Osteocyte (in vitro differentiated cells): ENCODE results near the gene CHSY3. TPM values are rescaled to one million over a fixed set of nuclear protein-coding genes. Genes with fewer than 3 reads are reported as not detected.

Experiments
- DNase-seq: peaks from one replicate; pipeline ENCODE4 v3.0.0; 2021; ENCODE audit warnings: mixed read lengths; ENCODE audit not compliant: unreplicated experiment; ENCODE audit errors: extremely low spot score
- H3K27ac Mint-ChIP-seq: one replicate; pipeline ENCODE4 v1.8.0; 2021; ENCODE audit warnings: mild to moderate bottlenecking, mixed read lengths; ENCODE audit not compliant: unreplicated experiment
- H3K27me3 Mint-ChIP-seq: one replicate; pipeline ENCODE4 v1.8.0; 2021; ENCODE audit warnings: mixed read lengths; ENCODE audit not compliant: unreplicated experiment
- H3K36me3 Mint-ChIP-seq: one replicate; pipeline ENCODE4 v1.8.0; 2021; ENCODE audit warnings: mixed read lengths; ENCODE audit not compliant: unreplicated experiment
- H3K4me1 Mint-ChIP-seq: one replicate; pipeline ENCODE4 v1.8.0; 2021; ENCODE audit warnings: mixed read lengths; ENCODE audit not compliant: unreplicated experiment
- H3K4me3 Mint-ChIP-seq: one replicate; pipeline ENCODE4 v1.8.0; 2021; ENCODE audit warnings: mild to moderate bottlenecking, moderate library complexity, mixed read lengths; ENCODE audit not compliant: unreplicated experiment
- H3K9me3 Mint-ChIP-seq: one replicate; pipeline ENCODE4 v1.8.0; 2021; ENCODE audit warnings: mixed read lengths; ENCODE audit not compliant: unreplicated experiment
- total RNA-seq: library from RNA; stranded (reverse); gene quantifications from 2 replicates; pipeline ENCODE4 v1.2.1, GENCODE V29; 2021
- TF ChIP-seq, protein P1 (sequence below): fragments of 200-600 bp; sonication (generic); IDR thresholded peaks from 2 replicates; pipeline ENCODE4 v1.5.0; 2021; ENCODE audit warnings: antibody characterized with exemption, mild to moderate bottlenecking, moderate library complexity

The CHSY3 gene
- total RNA-seq, 1 donor from 2014 or later, result 19.7 TPM

- Mint-ChIP-seq H3K9me3 (peaks cover 18% of the 10 kb centered on the region), H3K27me3 (no peaks in the 10 kb centered on the region), H3K36me3 (peaks cover 13% of the 10 kb centered on the region), H3K4me1 (peaks cover 36% of the 10 kb centered on the region), H3K27ac (peak overlapping the region; percentile 52), H3K4me3 (peak overlapping the region; percentile 50)
- no peak for DNase-seq
- TF ChIP-seq, protein P1, sequence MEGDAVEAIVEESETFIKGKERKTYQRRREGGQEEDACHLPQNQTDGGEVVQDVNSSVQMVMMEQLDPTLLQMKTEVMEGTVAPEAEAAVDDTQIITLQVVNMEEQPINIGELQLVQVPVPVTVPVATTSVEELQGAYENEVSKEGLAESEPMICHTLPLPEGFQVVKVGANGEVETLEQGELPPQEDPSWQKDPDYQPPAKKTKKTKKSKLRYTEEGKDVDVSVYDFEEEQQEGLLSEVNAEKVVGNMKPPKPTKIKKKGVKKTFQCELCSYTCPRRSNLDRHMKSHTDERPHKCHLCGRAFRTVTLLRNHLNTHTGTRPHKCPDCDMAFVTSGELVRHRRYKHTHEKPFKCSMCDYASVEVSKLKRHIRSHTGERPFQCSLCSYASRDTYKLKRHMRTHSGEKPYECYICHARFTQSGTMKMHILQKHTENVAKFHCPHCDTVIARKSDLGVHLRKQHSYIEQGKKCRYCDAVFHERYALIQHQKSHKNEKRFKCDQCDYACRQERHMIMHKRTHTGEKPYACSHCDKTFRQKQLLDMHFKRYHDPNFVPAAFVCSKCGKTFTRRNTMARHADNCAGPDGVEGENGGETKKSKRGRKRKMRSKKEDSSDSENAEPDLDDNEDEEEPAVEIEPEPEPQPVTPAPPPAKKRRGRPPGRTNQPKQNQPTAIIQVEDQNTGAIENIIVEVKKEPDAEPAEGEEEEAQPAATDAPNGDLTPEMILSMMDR, result no peak
Measured at GRCh38 chr5:130017173-130017572, 112.9 kb downstream of the CHSY3 start.

- no peak for DNase-seq
- Mint-ChIP-seq H3K4me3 (no peak overlapping the region), H3K36me3 (peaks cover 13% of the 10 kb centered on the region), H3K27me3 (no peaks in the 10 kb centered on the region), H3K4me1 (peaks cover 50% of the 10 kb centered on the region), H3K9me3 (peaks cover 18% of the 10 kb centered on the region), H3K27ac (peak overlapping the region; percentile 36)
- TF ChIP-seq, protein P1, result no peak
Measured at GRCh38 chr5:130018641-130019040, 114.4 kb downstream of the CHSY3 start.

- no peaks in the 10 kb centered on the region for H3K36me3 Mint-ChIP-seq
- no peak overlapping the region for H3K4me3 Mint-ChIP-seq
- TF ChIP-seq, protein P1, result no peak
- no peaks in the 10 kb centered on the region for H3K27me3 Mint-ChIP-seq
- peak overlapping the region; percentile 95 for H3K27ac Mint-ChIP-seq
- no peak for DNase-seq
- peaks cover under 1% of the 10 kb centered on the region for H3K9me3 Mint-ChIP-seq
- peaks cover 72% of the 10 kb centered on the region for H3K4me1 Mint-ChIP-seq
Measured at GRCh38 chr5:130021000-130021399, 116.7 kb downstream of the CHSY3 start.

- H3K27me3 Mint-ChIP-seq, result no peaks in the 10 kb centered on the region
- no peak overlapping the region for H3K4me3 Mint-ChIP-seq
- H3K27ac Mint-ChIP-seq, result peak overlapping the region; percentile 95
- DNase-seq, result no peak
- H3K9me3 Mint-ChIP-seq, result no peaks in the 10 kb centered on the region
- H3K4me1 Mint-ChIP-seq, result peaks cover 68% of the 10 kb centered on the region
- H3K36me3 Mint-ChIP-seq, result no peaks in the 10 kb centered on the region
- TF ChIP-seq, protein P1, result no peak
Measured at GRCh38 chr5:130021876-130022275, 117.6 kb downstream of the CHSY3 start.

DNA sequence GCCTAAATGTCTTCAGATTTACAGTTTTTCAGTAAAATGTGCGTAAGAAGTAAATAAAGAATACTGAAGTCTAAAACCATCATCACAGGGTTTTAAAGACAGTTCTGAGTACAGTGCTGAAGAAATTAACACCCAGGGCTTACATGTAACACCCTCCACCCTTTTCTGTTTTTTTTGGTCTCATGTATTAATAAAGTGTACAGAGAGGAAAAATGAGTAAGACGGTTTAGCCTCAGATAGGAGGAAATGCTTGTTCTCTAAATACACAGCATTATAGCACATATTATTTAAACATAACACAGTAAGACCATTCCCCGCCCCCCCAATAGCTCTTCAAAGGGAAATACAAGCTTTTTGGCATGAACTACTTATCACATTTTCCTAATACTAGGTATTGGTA, 119.3 kb downstream of the CHSY3 start:
- TF ChIP-seq, protein P1, result no peak
- peak overlapping the region; percentile 17 for H3K4me3 Mint-ChIP-seq
- peaks cover 1% of the 10 kb centered on the region for H3K36me3 Mint-ChIP-seq
- peak overlapping the region; percentile 95 for H3K27ac Mint-ChIP-seq
- no peaks in the 10 kb centered on the region for H3K9me3 Mint-ChIP-seq
- peaks cover 58% of the 10 kb centered on the region for H3K4me1 Mint-ChIP-seq
- DNase-seq, result no peak
- H3K27me3 Mint-ChIP-seq, result no peaks in the 10 kb centered on the region
